Islet of Langerhans (tissue), 1 donor: ENCODE measurements around the gene GABBR2.

Source experiments
- FAIRE-seq: peaks from one replicate; lab custom pipeline; 2011; peaks lifted over from hg19 to GRCh38; lab: Jason Lieb, UNC

GABBR2 gene

GRCh38 chr9:98627296-98627695 lies 81.4 kb downstream of the GABBR2 start:
- FAIRE-seq = no peak

GRCh38 chr9:98625728-98626127 lies 83.0 kb downstream of the GABBR2 start:
- FAIRE-seq = no peak

- no peak for FAIRE-seq
Observed at GRCh38 chr9:98619788-98620187, 88.9 kb downstream of the GABBR2 start.

GRCh38 chr9:98615633-98616032 lies 93.1 kb downstream of the GABBR2 start:
- FAIRE-seq = no peak

- FAIRE-seq = no peak
Observed at GRCh38 chr9:98614941-98615340, 93.8 kb downstream of the GABBR2 start.

- no peak for FAIRE-seq
Observed at GRCh38 chr9:98612061-98612752, 96.5 kb downstream of the GABBR2 start.

- no peak for FAIRE-seq
Observed at GRCh38 chr9:98611319-98611718, 97.4 kb downstream of the GABBR2 start.

- no peak for FAIRE-seq
Observed at GRCh38 chr9:98610711-98611110, 98.0 kb downstream of the GABBR2 start.

- FAIRE-seq = no peak
Observed at GRCh38 chr9:98610211-98610610, 98.5 kb downstream of the GABBR2 start.

- no peak for FAIRE-seq
Observed at GRCh38 chr9:98609646-98610045, 99.1 kb downstream of the GABBR2 start.

GRCh38 chr9:98607787-98608186 lies 100.9 kb downstream of the GABBR2 start:
- no peak for FAIRE-seq

- no peak for FAIRE-seq
Observed at GRCh38 chr9:98607152-98607551, 101.6 kb downstream of the GABBR2 start.

GRCh38 chr9:98606730-98607129 lies 102.0 kb downstream of the GABBR2 start:
- FAIRE-seq = no peak

GRCh38 chr9:98605116-98605515 lies 103.6 kb downstream of the GABBR2 start:
- no peak for FAIRE-seq

GRCh38 chr9:98603821-98604383 lies 104.8 kb downstream of the GABBR2 start:
- no peak for FAIRE-seq

- no peak for FAIRE-seq
Observed at GRCh38 chr9:98602839-98603500, 105.8 kb downstream of the GABBR2 start.

- FAIRE-seq = no peak
Observed at GRCh38 chr9:98600631-98601030, 108.1 kb downstream of the GABBR2 start.

GRCh38 chr9:98599566-98600216 lies 109.0 kb downstream of the GABBR2 start:
- FAIRE-seq = no peak

- no peak for FAIRE-seq
Observed at GRCh38 chr9:98598861-98599260, 109.9 kb downstream of the GABBR2 start.

- no peak for FAIRE-seq
Observed at GRCh38 chr9:98597236-98597771, 111.4 kb downstream of the GABBR2 start.

GRCh38 chr9:98596486-98596885 lies 112.2 kb downstream of the GABBR2 start:
- FAIRE-seq = no peak

GRCh38 chr9:98594546-98595160 lies 114.1 kb downstream of the GABBR2 start:
- FAIRE-seq = no peak
